Choroid plexus epithelial cell (primary cell): ENCODE results near the gene TMEM43.

Experiments
- DNase-seq: peaks from one replicate; pipeline ENCODE4 v3.0.0-alpha.2; 2010; ENCODE audit warnings: low read depth
- H3K4me3 ChIP-seq: 2 replicates; pipeline ENCODE4 v1.5.1; 2011; ENCODE audit warnings: low read depth, mild to moderate bottlenecking, control low read depth, low read length, moderate library complexity
- CTCF ChIP-seq: conservative IDR thresholded peaks from 2 replicates; pipeline ENCODE4 v1.5.1; 2011; ENCODE audit warnings: low read depth, mild to moderate bottlenecking, control low read depth, inconsistent platforms, low read length, moderate library complexity

The TMEM43 gene

GRCh38 chr3:14132689-14133088 is 7.8 kb downstream of the TMEM43 start:
- no peak for DNase-seq
- no peak for TF ChIP-seq CTCF
- no peak overlapping the region for H3K4me3 ChIP-seq

DNA sequence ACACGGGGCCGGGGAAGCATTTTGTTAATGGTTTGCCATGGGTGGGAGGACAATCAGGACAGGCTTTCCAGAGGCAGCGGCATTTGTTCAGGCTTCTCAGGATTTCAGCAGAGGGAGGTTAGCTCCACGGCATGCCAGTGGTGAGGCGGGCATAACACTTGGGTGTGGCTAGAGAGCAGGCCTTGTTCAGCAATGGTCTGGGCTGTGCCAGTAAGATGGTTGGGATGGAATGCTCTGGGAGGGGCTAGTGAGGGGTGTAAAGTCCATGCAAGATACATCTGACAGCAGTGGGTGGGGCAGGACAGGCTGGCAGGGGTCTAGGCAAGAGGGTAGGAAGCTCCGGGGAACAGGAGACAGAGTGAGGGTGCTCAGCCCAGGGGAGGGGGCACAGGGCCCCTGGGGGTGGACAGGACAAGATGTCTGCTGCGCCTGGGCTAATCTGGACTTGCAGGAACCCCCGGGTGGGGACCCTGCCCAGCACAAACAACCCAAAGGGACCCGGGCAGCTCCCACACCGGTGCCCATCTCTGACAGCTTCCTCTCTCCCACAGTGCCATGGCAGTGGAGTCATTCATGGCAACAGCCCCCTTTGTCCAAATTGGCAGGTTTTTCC is 8.4 kb downstream of the TMEM43 start:
- H3K4me3 ChIP-seq: no peak overlapping the region
- DNase-seq: no peak
- no peak for TF ChIP-seq CTCF

- TF ChIP-seq CTCF: no peak
- DNase-seq: no peak
- no peak overlapping the region for H3K4me3 ChIP-seq
Observed at GRCh38 chr3:14133876-14134275, 9.0 kb downstream of the TMEM43 start.

DNA sequence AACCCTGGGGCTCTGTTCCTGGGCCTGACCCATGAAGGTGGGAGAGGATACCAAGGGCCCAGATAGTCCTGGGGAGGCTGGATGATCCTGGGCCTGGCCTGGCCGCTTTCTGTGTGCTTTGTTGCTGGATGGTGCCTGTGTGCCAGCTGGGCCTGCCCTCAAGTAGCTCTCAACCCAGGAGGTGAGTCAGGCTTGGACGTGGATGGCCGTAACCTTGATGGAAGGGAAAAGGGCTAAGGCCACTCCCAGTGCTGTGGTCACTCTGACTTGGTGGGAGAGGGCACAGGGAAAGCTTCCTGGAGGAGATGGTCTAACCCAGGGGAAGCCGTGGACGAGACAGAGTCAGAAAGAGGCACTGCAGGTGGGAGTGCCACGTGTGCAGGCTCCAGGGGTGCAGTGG is 9.4 kb downstream of the TMEM43 start:
- DNase-seq: no peak
- TF ChIP-seq CTCF: no peak
- H3K4me3 ChIP-seq: no peak overlapping the region

- TF ChIP-seq CTCF: no peak
- no peak for DNase-seq
- H3K4me3 ChIP-seq: no peak overlapping the region
Observed at GRCh38 chr3:14135581-14135980, 10.7 kb downstream of the TMEM43 start.

DNA sequence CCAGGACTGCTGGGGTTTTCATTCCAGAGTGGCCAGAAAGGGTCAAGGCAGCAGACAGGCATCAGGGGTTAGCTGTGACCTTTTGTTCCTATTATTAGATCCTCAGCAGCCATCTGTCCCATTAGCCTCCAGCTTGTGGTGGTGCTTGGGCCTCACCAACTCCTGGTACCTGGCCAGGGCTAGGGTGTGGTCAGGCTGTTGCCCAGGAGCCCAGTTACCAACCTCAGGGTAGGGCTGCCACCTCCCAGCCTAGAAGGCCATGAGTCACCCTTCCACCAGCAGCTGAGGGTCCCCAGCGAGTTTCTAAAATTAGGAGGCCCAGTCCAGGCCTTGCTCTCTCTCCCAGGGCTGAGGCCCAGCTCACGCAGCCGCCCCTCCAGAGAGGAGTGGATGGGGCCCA is 12.2 kb downstream of the TMEM43 start:
- TF ChIP-seq CTCF: no peak
- no peak for DNase-seq
- no peak overlapping the region for H3K4me3 ChIP-seq

- H3K4me3 ChIP-seq: no peak overlapping the region
- DNase-seq: no peak
- no peak for TF ChIP-seq CTCF
Observed at GRCh38 chr3:14137445-14137844, 12.6 kb downstream of the TMEM43 start.
